MM.1S (cell line): ENCODE results near the gene NMNAT2.

Experiments
- EZH2 ChIP-seq: fragments of 300-600 bp; sonication (generic); optimal IDR thresholded peaks from 2 replicates; pipeline ENCODE3; 2017; ENCODE audit warnings: low read depth, mild to moderate bottlenecking, antibody characterized with exemption, low read length, mixed read lengths
- EZH2phosphoT487 ChIP-seq: fragments of 300-600 bp; sonication (generic); IDR thresholded peaks from 2 replicates; pipeline ENCODE4 v1.6.1; 2018; ENCODE audit warnings: antibody characterized with exemption, low read length
- TF ChIP-seq, protein P1 (sequence below): fragments of 300-600 bp; sonication (generic); IDR thresholded peaks from 2 replicates; pipeline ENCODE4 v1.5.1; 2016; ENCODE audit warnings: antibody characterized with exemption, low read length, mixed read lengths

DNA sequence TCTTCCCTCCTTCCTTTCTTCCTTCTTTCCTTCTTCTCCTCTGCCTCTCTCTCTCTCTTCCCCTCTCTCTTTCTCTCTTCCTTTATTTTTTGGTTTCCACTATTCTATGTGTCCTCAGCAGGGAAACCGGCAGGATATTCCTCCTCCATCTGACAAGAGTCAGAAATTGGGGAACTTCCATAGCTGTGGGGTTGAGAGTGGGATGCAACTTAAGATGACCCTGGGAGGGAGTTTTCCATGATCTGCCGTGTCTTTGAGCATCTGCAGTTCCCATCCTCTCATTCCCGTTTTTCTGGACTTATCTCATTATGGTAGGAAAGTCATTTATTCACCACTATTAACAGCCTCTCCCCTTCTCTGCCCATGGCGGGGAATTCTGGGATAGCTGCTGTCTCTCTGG, 98.6 kb downstream of the NMNAT2 start:
- TF ChIP-seq, protein P1, sequence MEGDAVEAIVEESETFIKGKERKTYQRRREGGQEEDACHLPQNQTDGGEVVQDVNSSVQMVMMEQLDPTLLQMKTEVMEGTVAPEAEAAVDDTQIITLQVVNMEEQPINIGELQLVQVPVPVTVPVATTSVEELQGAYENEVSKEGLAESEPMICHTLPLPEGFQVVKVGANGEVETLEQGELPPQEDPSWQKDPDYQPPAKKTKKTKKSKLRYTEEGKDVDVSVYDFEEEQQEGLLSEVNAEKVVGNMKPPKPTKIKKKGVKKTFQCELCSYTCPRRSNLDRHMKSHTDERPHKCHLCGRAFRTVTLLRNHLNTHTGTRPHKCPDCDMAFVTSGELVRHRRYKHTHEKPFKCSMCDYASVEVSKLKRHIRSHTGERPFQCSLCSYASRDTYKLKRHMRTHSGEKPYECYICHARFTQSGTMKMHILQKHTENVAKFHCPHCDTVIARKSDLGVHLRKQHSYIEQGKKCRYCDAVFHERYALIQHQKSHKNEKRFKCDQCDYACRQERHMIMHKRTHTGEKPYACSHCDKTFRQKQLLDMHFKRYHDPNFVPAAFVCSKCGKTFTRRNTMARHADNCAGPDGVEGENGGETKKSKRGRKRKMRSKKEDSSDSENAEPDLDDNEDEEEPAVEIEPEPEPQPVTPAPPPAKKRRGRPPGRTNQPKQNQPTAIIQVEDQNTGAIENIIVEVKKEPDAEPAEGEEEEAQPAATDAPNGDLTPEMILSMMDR: no peak
- no peak for TF ChIP-seq EZH2
- no peak for TF ChIP-seq EZH2phosphoT487
